Measurements from ENCODE around the gene ALDH1A3. TPM values are rescaled to one million over a fixed set of nuclear protein-coding genes. Genes with fewer than 3 reads are reported as not detected.
A peak's percentile ranks its signal among the peaks of the same experiment; 100 is the strongest.
"Not testable (repeated sequence)": the region's sequence is repeated elsewhere in the genome, so short reads cannot be mapped to it uniquely, and the experiment has no call there.

ALDH1A3 gene
- 6.8 TPM for total RNA-seq
- long read RNA-seq, transcript ALDH1A3-201 (13 exons, 3,924 nt), result major isoform, 9 of 10 reads
- long read RNA-seq, partial matches to known transcripts, result 1 of 10 reads
- long read RNA-seq, other reads (novel, unspliced or antisense), result 0 of 10 reads

DNA sequence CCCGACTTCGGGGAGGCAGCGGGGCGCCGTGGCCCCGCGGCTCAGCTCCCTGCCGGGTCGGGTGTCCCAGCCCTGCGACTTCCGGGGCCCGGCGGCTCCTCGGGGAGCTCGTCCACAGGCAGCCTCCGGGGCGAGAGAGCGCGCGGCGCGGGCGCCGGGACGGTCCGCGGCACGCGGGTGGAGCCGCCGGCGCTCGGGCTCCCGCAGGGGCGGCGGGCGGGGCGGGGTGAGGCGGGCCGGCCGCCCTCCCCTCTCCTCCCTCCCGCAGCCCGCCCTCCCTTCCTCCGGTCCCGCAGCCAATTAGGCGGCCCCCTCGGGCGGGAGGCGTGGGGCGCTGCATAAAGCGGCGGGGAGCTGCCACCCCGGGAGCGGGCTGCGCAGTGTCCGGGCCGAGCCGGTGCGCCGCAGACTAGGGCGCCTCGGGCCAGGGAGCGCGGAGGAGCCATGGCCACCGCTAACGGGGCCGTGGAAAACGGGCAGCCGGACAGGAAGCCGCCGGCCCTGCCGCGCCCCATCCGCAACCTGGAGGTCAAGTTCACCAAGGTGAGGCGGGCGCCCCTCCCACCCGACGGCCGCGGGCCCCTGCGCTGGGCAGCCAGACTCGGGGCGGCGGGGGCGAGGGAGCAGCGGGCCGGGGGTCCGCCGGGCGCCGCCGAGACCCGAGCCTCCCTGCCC lies at the start of gene ALDH1A3:
Gene ALDH1A3 (plus strand): TSS at position 368 of the 675 bp plus-strand sequence. CDS start 77 bp downstream, at position 445.
- intact Hi-C loops (cut with micrococcal nuclease), result no loop called here
- peak; percentile 86 for ATAC-seq
- DNase-seq, result peak; percentile 68

DNA sequence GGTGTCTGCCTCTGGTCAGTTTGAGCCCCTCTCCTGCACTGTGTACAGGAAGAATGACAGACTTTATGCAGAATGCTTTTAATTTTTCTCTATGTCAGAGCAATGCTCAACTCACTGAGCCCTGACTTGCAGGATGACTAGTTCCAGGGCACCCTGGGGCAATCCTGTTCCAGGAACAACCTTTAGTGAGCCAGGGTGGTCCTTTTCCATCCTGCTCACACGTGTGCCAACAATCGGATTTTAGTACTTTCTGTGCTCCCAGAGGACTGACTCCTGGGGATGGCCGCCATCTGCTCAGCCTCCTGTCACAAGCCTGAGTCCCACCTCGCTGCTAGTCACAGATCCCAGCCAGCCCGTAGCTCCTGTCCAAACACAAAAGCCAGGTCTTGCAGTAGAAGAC lies 48.2 kb upstream of the ALDH1A3 start:
- DNase-seq, result no peak
- no peak for ATAC-seq
- intact Hi-C loops (cut with micrococcal nuclease), result no loop called here

DNA sequence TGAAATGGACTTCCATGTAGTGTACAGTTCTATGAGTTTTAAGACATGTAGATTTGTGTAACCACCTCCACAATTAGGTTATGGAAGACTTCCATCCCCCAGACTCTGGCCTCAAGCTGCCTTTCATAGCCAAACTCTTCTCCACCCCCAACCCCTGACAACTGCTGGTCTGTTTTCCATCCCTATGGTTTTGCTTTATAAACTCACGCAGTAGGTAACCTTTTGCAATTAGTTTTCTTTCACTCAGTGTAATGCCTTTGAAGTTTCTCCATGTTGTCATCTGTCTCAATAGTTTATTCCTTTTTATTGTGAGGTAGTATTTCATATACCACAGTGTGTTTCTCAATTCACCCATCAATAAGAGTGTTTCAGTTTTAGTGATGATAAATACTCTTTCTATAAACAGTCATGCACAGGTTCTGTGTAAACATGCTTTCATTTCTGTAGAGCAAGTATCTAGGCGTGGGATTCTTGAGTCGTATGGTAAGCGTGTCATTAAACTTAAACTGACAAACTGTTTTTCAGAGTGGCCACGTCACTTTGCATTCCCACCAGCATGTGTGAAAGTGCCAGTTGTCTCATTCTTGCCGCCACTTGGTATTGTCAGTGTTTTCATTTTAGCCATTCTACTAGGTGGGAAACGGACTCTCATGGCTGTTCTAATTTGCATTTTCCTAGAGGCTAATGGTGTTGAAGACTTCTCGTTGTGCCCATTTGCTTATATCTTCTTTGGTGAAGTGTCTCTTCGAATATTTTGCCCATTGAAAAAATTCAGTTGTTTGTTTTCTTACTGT lies 47.3 kb upstream of the ALDH1A3 start:
- ATAC-seq (no peak), DNase-seq (no peak)
- intact Hi-C loops (cut with micrococcal nuclease), result no loop called here

DNA sequence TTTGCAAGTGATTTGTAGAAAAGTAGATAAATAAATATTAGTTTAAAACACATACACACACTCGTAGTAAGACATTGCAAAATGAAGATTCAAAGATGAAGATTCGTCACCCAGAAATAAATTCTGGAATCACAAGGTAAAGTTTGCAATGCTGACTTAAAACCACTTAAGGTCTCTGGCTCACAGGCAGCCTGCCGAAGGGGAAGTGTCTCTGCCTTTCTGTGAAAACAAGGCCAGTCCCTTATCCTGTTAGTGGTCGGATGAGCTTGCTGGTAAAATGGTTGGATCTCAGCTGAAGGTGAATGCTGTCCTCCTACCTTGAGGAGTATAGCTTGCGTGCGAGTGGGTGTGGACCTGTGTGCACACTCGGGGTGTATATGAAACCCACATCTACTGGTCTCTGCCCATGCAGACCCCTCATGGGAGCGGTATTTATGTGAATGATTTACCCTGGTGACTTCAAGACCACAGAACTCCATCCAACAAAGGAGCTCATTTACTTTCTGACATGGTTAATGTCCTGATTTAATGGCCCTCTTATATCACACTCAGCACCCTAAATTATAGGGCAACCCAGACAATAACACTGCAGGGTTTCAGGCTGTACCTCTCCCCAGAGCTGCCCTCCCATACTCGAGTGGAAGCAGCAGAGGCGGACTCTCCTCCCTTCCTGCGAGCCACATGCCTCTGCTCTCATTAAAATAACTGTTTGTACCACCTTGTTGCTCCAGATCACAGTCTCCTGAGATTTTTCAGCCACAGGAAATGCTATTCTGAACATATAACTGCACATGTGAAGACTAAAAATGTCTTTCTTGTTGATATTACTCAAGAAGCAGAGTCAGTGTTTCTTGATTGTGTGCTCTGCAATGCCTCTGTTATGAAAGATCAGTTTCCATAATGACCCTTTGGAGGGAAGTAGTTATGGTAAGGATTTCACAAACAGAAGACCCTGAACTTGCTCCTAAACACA lies 45.9 kb upstream of the ALDH1A3 start:
- DNase-seq, result no peak
- no peak for ATAC-seq
- intact Hi-C loops (cut with micrococcal nuclease), result no loop called here

DNA sequence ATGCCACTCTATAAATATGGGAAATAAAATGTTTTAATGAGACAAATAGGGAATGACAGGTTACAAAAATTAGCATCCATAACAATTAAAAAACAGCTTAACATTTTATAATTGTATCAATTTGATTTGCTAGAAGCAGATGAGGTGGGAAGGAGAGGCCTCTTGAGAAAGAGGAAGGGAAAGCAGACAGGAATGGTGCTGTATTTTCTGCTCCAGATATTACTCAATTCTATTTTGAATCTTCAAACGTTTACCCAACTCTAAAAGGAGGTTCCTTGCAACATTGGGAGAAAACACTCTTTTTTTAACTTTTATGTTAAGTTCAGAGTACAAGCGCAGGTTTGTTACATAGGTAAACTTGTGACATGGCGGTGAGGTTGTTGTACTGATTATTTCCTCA lies 44.9 kb upstream of the ALDH1A3 start:
- ATAC-seq (no peak), DNase-seq (no peak)
- intact Hi-C loops (cut with micrococcal nuclease), result no loop called here

DNA sequence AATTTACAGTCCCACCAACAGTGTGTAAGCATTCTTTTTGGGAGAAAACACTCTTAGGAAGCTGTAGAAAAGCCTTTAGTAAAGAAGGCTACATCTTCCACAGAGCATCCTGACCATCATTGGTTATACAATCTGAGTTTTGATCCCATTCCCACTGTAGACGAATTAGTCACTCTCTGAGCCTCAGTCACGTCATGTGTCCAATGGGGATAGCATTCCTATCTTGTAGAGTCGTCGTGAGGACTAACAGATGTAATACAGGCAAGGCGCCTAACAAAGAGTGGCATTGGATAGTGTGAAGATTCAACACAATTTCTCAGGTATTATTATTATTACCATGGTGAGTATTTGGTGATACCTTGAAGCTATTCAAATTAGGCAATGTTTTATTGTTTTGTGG lies 44.0 kb upstream of the ALDH1A3 start:
- ATAC-seq, result no peak
- intact Hi-C loops (cut with micrococcal nuclease), result no loop called here
- no peak for DNase-seq

DNA sequence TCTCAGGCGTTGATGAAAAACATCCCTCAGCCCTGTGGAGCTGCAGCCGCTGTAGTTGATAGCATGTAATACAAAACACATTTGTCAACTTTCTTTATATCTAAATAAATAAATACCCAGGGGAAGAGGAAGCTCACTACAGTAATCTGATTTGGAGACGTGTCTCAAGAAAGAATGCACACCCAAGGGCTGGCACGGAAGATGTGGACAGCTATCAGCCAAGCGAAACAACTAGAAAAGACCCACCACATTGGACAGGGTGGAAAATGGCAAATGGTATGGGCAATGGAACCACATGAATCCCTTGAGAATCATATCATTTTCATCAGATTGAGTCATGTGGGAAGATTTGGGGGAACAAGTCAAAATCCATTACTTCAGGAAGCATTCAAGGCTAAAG lies 43.1 kb upstream of the ALDH1A3 start:
- intact Hi-C loops (cut with micrococcal nuclease), result no loop called here
- DNase-seq (no peak), ATAC-seq (no peak)

DNA sequence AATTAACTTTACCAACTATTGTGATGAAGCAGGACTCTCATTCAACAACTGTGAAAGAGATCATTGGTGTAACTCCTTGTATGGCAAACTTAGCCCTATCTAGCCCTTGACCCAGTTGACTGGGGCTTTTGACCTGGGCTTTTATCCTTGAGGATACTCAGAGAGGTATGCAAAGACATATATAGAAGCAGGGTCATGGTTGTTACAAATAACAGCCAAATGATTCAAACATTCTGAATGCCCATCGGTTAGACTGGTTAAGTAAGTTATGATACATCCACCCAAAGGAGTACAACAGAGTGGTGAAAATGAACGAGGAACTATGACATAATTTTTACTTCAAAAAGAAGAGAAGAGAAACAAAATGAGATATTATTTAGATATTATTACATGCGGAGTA lies 38.2 kb upstream of the ALDH1A3 start:
- DNase-seq, result no peak
- intact Hi-C loops (cut with micrococcal nuclease), result no loop called here
- ATAC-seq, result no peak

DNA sequence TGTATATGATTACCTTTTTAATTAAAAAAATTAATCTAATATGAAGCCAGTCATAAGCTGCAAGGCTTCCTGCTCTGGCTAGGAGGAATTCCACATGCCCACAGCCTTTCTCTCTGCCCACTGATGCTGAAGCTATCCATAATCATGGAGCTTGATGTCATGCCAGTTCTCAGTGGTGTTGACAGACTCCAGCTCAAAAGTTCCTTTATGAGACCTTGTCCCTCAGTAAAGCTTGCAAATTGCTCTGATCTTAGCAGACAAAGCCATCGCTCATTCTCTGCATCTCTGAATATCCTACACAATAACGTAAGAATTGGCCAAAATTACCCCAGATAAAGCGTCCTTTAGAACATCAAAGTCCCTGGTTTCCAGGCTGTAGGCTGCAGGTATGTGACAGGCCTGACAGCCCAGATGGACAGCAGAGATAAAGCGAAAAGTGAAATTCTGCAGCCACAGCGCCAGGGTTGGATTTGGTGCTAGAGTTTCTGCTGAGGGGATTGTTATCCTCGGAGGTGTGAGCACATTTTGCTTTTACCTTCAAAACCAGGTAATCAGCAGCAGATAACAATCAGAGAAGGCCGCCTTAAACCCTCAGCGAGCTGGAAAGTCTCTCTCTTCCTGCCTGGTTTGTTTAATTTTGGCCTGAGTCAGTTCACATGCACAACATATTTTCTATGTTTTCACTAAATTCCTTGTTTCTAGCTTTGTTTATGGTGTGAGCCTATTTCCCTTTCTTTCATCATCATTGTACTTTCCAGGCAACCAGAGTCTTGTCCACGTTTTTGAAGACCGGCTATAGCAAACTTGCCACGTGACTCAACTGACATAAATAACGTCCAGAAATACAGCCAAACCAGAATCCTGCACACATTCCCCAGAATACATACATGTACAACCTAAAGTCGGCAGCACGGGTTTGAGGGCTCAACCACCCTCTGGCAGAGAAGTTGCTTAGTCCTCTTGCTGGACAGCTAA lies 36.6 kb upstream of the ALDH1A3 start:
- ATAC-seq (no peak), DNase-seq (no peak)
- intact Hi-C loops (cut with micrococcal nuclease), result no loop called here

DNA sequence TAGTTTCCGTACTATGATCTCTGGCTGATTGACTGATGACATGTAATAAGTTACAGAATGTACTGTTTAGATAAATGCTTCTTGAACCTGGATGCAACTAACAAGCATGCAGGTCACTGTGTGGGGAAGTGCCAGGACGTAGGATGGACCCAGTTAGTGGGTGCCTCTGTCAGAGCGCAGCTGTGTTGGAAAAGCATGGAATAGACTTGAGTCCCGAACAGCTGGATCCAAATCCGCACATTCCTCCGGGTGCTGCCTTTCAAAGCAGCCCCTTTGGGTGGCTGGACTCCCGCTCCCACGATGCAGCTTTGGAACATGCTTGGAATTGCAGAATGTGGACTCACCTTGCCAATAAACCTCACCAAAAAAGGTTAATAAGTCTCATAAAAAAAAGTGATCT lies 35.5 kb upstream of the ALDH1A3 start:
- DNase-seq (no peak), ATAC-seq (no peak)
- intact Hi-C loops (cut with micrococcal nuclease), result no loop called here

DNA sequence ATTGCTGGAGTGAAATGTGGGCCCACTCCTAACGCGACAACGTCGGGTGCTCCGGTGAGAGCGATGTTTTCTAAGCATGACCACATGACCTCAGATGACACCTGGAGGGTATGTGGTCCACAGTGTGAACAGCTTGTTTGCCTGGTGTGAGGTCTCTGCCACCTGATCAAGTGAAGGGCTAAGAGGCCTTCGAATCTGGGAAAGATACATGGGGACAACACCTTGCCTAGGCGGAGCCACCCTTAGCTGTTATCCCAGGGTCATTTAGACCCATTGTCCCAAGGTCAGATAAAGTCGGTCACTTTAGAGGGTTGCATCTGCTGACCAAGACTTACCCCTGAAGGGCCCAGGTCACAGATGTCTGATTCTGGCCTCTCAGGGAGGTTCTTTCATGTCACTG lies 34.9 kb upstream of the ALDH1A3 start:
- ATAC-seq (no peak), DNase-seq (no peak)
- intact Hi-C loops (cut with micrococcal nuclease), result no loop called here

DNA sequence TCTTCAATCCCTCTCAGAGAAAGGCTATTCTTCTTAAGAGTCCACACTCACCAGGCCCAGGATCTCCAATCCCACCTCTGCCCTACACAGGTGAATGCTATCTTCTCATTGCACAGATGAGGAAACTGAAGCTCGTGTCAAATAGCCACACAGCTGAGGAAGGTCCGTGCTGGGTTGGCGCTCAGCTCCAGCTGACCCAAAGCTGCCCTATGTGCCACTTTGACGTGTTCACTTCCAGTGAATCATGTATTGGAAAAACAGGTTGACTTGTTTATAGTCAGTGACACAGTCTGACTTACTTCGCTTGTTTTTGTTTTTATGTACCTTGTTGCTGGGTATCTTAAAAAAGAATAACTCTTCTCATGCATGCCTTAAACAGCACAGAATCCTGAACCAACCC lies 32.4 kb upstream of the ALDH1A3 start:
- DNase-seq (no peak), ATAC-seq (no peak)
- intact Hi-C loops (cut with micrococcal nuclease), result no loop called here

DNA sequence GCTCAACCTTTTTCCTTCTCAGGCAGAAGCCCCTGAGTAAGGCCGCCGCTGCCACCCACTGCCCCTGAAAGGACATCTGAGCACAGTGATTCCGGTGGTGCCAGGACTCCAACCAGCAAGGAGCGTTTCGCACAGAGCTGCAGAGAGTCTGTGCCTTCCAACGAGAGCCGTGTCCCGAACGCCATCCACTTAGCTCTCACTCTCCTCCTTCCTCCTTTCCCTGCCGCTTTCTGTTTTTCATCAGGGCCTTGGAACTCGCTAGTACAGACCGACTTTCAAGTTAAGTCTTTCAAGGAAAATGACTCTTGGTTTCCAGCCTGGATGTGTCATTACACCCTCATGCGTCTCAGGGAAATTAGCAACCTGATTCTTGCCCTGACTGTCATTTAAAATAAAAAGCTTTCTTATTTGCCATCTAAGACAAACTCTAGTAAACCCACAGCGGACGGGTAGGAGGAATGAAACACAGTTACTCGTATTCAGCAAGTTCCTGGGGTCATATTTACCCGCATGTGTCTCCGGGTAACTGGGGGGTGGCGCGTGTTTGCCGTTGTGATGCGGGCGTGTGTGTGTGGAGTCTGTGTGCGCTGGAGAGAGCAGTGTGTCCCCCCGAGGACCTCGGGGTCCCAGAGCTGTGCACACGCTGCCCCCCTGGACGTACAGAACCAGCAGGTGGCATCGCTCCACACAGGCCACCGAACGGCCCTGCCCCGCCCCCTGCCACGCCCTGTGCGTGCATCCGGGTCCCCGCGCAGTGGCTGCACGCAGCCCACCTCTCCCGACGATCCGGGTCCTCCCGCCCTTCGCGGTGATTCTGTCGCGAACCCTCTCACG lies 30.4 kb upstream of the ALDH1A3 start:
- DNase-seq (peak; percentile 53), ATAC-seq (peak; percentile 78)
- intact Hi-C loops (cut with micrococcal nuclease), result no loop called here

DNA sequence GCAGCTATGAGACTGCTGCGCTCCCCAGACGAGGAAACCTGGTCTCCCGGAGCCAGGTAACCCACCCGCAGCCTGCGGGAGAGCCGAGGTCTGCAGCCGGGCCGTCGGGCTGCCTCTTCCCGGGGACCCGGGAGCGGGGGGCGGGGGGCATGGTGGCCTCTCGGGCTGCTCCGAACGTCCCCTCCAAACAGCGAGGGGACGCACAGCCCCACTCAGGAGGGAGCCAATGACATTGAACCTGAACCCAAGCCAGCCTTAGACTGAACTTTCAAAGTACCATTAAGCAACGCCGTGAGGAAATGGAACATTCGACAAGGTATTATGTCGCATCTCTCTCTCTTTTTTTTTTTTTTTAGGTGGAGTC lies 29.8 kb upstream of the ALDH1A3 start:
- intact Hi-C loops (cut with micrococcal nuclease), result no loop called here
- ATAC-seq (no peak), DNase-seq (no peak)

DNA sequence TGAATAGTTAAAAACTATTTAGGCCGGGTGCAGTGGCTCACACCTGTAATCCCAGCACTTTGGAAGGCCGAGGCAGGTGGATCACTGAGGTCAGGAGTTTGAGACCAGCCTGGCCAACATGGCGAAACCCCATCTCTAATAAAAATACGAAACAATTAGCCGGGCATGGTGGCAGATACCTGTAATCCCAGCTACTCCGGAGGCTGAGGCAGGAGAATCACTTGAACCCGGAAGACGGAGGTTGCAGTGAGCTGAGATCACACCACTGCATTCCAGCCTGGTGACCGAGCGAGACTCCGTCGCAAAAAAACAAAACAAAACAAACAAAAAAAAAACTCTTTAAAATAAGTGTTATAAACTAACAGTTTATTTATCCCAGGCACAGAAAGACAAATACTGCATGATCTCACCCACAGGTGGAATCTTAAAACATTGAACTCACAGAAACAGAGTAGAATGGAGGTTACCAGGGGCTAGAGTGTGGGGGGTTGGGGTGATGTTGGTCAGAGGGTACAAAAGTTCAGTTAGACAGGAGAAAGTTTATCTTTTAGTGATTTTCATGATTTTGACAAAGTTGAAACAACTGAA lies 28.1 kb upstream of the ALDH1A3 start:
- DNase-seq; ATAC-seq; intact Hi-C loops (cut with micrococcal nuclease): not testable (repeated sequence)

DNA sequence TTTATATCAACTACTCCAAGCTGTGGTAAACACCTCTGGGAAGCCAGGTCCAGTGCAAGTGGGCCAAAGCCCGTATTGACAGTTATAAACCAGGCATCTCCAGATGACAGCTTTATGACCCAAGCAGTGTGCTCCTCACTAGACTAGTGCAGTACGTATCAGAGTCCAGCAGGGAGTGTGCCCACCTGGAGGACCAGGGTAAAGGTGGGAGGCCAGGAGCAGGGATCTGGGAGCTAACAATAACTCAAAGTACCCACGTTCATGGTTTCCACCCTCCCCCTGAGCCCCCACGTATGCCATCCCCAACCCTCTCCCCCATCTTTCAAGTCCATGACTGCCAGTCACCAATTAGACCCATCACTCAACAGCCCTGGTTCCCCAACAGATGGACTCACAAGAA lies 27.0 kb upstream of the ALDH1A3 start:
- intact Hi-C loops (cut with micrococcal nuclease), result no loop called here
- DNase-seq (no peak), ATAC-seq (no peak)

DNA sequence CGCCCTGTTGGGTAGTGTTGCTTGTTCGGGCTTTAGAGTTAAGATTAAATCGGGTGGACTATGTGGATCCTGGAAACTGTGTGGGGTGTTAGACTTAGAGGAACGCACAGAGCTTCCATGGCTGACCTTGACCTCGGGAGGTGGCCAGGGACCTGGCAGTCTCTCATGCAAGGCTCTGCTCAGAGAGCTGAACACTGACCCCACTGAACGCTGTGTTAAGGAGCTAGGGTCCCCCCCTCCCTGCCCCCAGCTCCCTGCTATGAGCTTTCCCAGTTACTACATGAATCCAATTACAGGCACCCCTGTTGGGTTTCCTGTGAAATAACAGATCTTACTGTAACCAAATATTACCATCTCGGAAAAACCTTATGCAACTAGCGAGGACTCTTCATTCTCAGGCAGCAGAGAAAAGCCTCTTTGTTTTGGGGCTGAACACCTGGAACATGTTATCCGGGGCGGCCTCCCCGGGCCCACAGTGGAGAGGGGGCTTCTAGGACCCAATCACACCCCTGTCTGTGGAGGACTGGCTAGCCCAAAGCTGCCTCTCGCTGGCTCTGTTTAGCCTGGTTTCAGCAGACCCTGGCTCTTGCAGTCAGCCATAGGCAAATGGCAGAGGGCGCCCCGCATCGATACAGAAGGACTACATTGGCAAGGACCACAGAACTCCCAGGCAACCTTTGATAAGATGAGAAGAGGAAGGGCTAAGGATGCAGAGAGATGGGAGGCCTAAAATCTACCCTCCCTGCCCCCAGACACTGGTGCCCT lies 25.8 kb upstream of the ALDH1A3 start:
- DNase-seq (no peak), ATAC-seq (no peak)
- intact Hi-C loops (cut with micrococcal nuclease), result no loop called here
